ENCODE data around the gene LGI2.
"Not testable (repeated sequence)": the region's sequence is repeated elsewhere in the genome, so short reads cannot be mapped to it uniquely, and the experiment has no call there.

LGI2 gene

DNA sequence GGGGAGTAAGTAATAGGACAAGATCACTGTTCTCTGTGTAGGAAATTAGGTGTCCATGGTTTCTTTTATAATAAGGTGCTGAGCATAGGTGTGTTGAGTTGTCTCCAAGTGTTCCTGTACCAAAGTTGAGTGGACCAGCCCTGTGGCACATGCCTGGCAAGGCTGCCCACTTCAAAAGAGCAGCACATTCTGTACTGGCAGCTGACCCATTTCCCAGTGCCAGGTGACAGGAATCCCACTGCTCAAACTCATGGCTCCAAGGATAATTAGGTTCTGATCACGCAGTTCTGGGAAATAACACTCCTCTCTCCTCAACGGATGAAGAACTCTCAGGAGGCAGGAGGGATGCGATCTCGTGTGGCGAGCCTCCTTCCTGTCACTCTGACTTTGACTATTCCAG is 12.8 kb upstream of the LGI2 start:
- no peaks in the 10 kb centered on the region for H3K36me3 ChIP-seq (ENCODE audit: control insufficient read depth in 1 of 2, insufficient read depth in 2 of 2, low read length in 2 of 2)
- no peak overlapping the region for H3K27ac ChIP-seq (ENCODE audit: low read length)
- H3K9me3 ChIP-seq (ENCODE audit: control insufficient read depth in 1 of 2, low read length in 2 of 2): no peaks in the 10 kb centered on the region
- H3K27me3 ChIP-seq (ENCODE audit: low read depth, low read length): no peaks in the 10 kb centered on the region
- H3K4me3 ChIP-seq (ENCODE audit: low read depth in 1 of 2, low read length in 2 of 2): no peak overlapping the region
- H3K4me1 ChIP-seq (ENCODE audit: control insufficient read depth in 1 of 2, insufficient read depth in 2 of 2, low read length in 2 of 2): peaks cover 0 to 3% of the 10 kb centered on the region in 2 donors

DNA sequence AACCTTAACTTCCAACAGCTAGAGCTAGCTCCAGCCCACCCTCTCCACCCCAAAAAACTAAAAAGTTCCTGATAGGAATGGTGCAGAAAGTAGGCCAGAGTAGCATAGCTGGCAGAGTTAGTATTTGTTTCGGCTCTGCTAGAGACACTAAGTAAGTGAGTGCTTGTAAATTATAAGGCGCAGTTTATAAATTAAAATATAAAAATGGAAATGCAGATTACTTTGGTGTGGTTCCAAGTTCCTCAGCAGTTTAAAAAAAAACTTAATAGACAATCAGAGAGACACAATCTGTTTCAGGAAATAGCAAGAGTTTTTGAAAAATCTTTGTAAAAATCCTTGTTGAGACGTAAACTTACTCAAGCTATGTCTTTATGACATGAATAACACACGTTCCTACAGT is 2.8 kb upstream of the LGI2 start:
- no peak overlapping the region for H3K27ac ChIP-seq (ENCODE audit: low read length)
- no peaks in the 10 kb centered on the region for H3K9me3 ChIP-seq (ENCODE audit: control insufficient read depth in 1 of 2, low read length in 2 of 2)
- H3K4me3 ChIP-seq (ENCODE audit: low read depth in 1 of 2, low read length in 2 of 2): no peak overlapping the region
- H3K27me3 ChIP-seq (ENCODE audit: low read depth, low read length): peaks cover 13% of the 10 kb centered on the region
- H3K4me1 ChIP-seq (ENCODE audit: control insufficient read depth in 1 of 2, insufficient read depth in 2 of 2, low read length in 2 of 2): peaks cover 0 to 15% of the 10 kb centered on the region in 2 donors
- no peaks in the 10 kb centered on the region for H3K36me3 ChIP-seq (ENCODE audit: control insufficient read depth in 1 of 2, insufficient read depth in 2 of 2, low read length in 2 of 2)

DNA sequence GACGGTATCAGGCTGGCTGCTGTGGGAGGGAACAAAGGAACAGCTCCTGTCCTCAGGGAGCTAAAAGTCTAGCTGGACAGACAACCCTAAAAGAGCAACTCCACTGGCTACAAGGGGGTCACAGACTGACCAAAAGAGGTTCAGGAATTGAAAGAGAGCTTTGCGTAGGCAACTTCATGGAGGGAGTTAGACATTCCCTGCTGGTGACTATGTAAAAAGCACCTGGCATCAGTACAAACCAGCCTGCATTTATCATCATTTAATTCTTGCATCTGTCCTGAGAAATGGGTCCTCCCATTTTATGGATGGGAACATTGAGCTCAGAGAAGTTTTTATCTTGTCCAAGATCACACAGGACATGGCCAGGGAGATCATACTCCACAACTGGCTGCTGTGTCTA is 1.4 kb upstream of the LGI2 start:
- Histone ChIP-seq H3K4me3 (ENCODE audit: low read depth in 1 of 2, low read length in 2 of 2) (no peak overlapping the region), H3K27me3 (ENCODE audit: low read depth, low read length) (peaks cover 13% of the 10 kb centered on the region), H3K9me3 (ENCODE audit: control insufficient read depth in 1 of 2, low read length in 2 of 2) (no peaks in the 10 kb centered on the region), H3K36me3 (ENCODE audit: control insufficient read depth in 1 of 2, insufficient read depth in 2 of 2, low read length in 2 of 2) (no peaks in the 10 kb centered on the region), H3K4me1 (ENCODE audit: control insufficient read depth in 1 of 2, insufficient read depth in 2 of 2, low read length in 2 of 2) (peaks cover 0 to 15% of the 10 kb centered on the region in 2 donors), H3K27ac (ENCODE audit: low read length) (no peak overlapping the region)

DNA sequence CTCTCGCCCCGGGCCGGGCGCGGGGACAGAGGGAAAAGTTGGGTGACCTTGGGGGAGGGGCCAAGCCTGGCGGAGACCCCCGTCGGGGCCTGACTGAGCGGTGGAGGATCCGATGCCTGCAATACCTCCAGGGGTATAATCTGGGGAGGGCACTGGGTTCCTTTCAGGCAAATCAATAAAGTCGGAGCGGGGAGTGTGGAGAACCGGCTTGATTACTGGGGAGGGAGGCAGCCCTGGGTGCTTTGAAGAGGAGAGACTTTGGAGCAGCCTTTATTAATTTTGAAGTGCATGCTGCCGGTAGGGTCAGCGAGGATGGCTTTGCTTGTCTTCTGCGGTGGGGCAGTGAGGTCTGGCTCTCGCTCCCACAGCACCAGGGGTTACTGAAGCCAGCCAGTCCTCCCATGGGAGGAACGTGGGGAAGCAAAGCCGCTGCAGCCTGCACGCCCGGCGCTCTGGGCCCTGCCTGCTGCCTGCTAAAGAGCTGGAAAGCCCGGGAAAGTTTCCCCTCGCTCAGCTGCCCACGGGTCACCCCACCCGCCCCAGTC is 403 bp upstream of the LGI2 start:
- peaks cover 0 to 15% of the 10 kb centered on the region in 2 donors for H3K4me1 ChIP-seq (ENCODE audit: control insufficient read depth in 1 of 2, insufficient read depth in 2 of 2, low read length in 2 of 2)
- no peak overlapping the region for H3K27ac ChIP-seq (ENCODE audit: low read length)
- H3K27me3 ChIP-seq (ENCODE audit: low read depth, low read length): peaks cover 13% of the 10 kb centered on the region
- H3K4me3 ChIP-seq (ENCODE audit: low read depth in 1 of 2, low read length in 2 of 2): peak overlapping the region; percentile 38 to 55
- H3K9me3 ChIP-seq (ENCODE audit: control insufficient read depth in 1 of 2, low read length in 2 of 2): no peaks in the 10 kb centered on the region
- no peaks in the 10 kb centered on the region for H3K36me3 ChIP-seq (ENCODE audit: control insufficient read depth in 1 of 2, insufficient read depth in 2 of 2, low read length in 2 of 2)

DNA sequence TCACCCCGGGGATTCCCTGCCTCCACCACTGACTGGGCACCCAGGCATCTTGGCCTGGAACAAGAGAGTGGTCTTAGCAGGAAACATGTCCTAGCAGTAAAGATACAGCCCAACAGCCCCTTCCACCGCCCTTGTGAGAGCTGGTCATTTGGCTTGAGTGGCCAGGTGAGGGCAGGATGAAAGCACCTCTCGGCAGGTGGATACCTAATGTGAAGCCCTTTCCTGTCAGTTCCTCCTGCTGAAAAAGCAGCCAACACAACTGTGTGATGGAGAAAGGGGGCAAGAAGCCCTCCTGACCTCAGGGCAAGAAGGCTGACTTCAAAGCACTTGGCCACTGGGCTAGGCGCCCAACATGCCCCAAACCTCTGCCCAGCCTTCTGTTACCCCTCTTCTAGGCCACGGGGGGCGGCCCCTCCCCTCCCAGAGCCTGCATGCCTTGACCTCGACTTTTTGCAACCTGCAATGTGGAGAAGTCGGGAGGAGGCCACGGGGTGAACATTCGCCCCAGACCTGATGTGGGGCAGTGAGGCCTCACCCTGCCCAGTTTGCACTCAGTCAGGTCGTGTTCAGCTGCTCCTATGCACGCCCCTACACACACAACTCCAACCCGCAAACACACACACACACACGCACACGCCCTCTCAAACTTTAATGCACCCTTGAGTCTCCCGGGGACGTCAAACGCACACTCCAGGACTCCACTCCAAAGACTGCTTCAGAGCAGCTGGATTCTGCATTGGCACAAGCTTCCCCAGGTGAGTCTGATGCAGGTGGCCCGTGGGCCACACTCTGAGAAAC is 1.1 kb downstream of the LGI2 start:
- peaks cover 0 to 15% of the 10 kb centered on the region in 2 donors for H3K4me1 ChIP-seq (ENCODE audit: control insufficient read depth in 1 of 2, insufficient read depth in 2 of 2, low read length in 2 of 2)
- peak overlapping the region; percentile 37 to 68 for H3K4me3 ChIP-seq (ENCODE audit: low read depth in 1 of 2, low read length in 2 of 2)
- H3K36me3 ChIP-seq (ENCODE audit: control insufficient read depth in 1 of 2, insufficient read depth in 2 of 2, low read length in 2 of 2): no peaks in the 10 kb centered on the region
- no peaks in the 10 kb centered on the region for H3K9me3 ChIP-seq (ENCODE audit: control insufficient read depth in 1 of 2, low read length in 2 of 2)
- peaks cover 13% of the 10 kb centered on the region for H3K27me3 ChIP-seq (ENCODE audit: low read depth, low read length)
- no peak overlapping the region for H3K27ac ChIP-seq (ENCODE audit: low read length)

DNA sequence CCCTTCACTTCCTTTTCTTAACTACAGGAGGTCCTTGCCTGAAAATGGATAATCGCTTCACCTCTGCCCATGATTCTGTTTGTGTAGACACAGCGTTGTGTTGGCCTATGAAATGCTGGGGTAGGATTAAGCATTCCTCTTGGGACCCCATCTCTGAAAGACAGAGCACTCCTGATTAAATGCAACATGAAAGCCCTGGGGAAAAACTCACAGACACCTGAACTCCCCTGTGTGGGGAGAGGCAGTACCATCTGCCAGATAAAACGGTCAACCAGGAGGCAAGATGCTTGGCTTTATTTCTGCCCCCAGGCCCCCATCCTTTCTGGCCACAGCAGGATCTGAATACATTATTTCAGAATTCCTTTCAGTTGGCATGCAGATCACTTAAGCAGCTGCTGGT is 1.9 kb downstream of the LGI2 start:
- Histone ChIP-seq H3K27me3 (ENCODE audit: low read depth, low read length) (peaks cover 13% of the 10 kb centered on the region), H3K4me1 (ENCODE audit: control insufficient read depth in 1 of 2, insufficient read depth in 2 of 2, low read length in 2 of 2) (peaks cover 0 to 15% of the 10 kb centered on the region in 2 donors), H3K36me3 (ENCODE audit: control insufficient read depth in 1 of 2, insufficient read depth in 2 of 2, low read length in 2 of 2) (no peaks in the 10 kb centered on the region), H3K27ac (ENCODE audit: low read length) (no peak overlapping the region), H3K9me3 (ENCODE audit: control insufficient read depth in 1 of 2, low read length in 2 of 2) (no peaks in the 10 kb centered on the region), H3K4me3 (ENCODE audit: low read depth in 1 of 2, low read length in 2 of 2) (no peak overlapping the region)

DNA sequence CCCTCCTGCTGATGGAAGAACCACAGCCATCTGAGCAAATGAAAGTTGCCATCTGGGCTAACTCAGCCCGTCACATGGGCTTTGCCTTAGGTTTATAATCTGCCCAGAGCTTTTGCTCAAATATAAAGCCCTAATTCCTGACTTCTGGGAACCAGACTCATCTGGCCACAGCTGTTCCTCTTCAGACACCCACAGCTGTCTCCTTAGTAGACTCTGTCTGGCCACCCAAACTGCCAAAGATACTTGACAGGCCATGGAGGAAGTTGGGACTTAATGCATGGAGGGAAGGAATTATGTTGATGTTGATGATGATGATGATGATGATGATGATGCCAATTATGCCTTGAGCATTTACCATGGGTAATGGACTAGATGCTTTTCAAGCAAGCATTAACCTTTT is 8.0 kb downstream of the LGI2 start:
- Histone ChIP-seq H3K36me3 (ENCODE audit: control insufficient read depth in 1 of 2, insufficient read depth in 2 of 2, low read length in 2 of 2) (peaks cover 0 to 8% of the 10 kb centered on the region in 2 donors), H3K9me3 (ENCODE audit: control insufficient read depth in 1 of 2, low read length in 2 of 2) (no peaks in the 10 kb centered on the region), H3K27me3 (ENCODE audit: low read depth, low read length) (no peaks in the 10 kb centered on the region), H3K4me3 (ENCODE audit: low read depth in 1 of 2, low read length in 2 of 2) (no peak overlapping the region), H3K4me1 (ENCODE audit: control insufficient read depth in 1 of 2, insufficient read depth in 2 of 2, low read length in 2 of 2) (no peaks in the 10 kb centered on the region), H3K27ac (ENCODE audit: low read length) (no peak overlapping the region)

DNA sequence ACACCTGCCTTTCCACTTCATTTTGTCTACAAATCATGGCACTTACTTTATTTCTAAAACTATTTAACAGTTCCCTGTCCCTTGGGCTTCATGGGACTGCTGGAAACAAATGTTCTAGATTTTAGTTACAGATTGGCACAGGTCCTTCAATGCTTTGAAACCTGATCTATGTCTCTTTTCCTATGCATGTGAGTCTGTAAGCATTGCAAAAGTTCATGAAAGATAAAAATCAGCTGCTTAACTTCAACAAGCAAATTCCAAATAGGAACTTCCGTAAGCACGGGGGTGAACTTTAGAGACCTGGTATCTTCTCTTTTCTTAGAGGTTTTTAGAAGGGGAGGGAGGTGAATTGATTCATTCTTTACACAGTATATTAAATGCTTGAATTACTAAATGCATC is 9.5 kb downstream of the LGI2 start:
- H3K9me3 ChIP-seq (ENCODE audit: control insufficient read depth in 1 of 2, low read length in 2 of 2): no peaks in the 10 kb centered on the region
- peaks cover 0 to 8% of the 10 kb centered on the region in 2 donors for H3K36me3 ChIP-seq (ENCODE audit: control insufficient read depth in 1 of 2, insufficient read depth in 2 of 2, low read length in 2 of 2)
- H3K4me1 ChIP-seq (ENCODE audit: control insufficient read depth in 1 of 2, insufficient read depth in 2 of 2, low read length in 2 of 2): no peaks in the 10 kb centered on the region
- H3K27me3 ChIP-seq (ENCODE audit: low read depth, low read length): no peaks in the 10 kb centered on the region
- H3K4me3 ChIP-seq (ENCODE audit: low read depth in 1 of 2, low read length in 2 of 2): no peak overlapping the region
- H3K27ac ChIP-seq (ENCODE audit: low read length): no peak overlapping the region

DNA sequence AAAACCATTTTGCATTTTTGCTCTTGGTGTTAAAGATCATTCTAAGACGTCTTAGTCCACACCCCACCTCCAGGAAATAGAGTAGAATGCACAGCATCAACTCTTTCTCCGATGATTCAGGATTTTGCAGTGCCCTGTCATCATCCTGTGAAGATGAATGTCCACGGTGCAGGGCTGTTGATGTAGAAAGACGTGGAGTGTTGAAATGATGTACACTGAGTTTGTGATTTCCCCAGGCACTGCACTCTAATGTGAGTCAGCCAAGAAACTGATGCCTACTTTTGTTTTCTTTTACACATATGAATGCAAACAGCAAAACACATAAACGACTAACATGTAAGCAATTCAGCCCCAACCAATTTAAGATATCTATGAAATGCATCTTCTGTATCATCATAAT is 10.5 kb downstream of the LGI2 start:
- Histone ChIP-seq H3K27ac (ENCODE audit: low read length) (no peak overlapping the region), H3K36me3 (ENCODE audit: control insufficient read depth in 1 of 2, insufficient read depth in 2 of 2, low read length in 2 of 2) (peaks cover 0 to 8% of the 10 kb centered on the region in 2 donors), H3K4me1 (ENCODE audit: control insufficient read depth in 1 of 2, insufficient read depth in 2 of 2, low read length in 2 of 2) (no peaks in the 10 kb centered on the region), H3K27me3 (ENCODE audit: low read depth, low read length) (no peaks in the 10 kb centered on the region), H3K9me3 (ENCODE audit: control insufficient read depth in 1 of 2, low read length in 2 of 2) (no peaks in the 10 kb centered on the region), H3K4me3 (ENCODE audit: low read depth in 1 of 2, low read length in 2 of 2) (no peak overlapping the region)

DNA sequence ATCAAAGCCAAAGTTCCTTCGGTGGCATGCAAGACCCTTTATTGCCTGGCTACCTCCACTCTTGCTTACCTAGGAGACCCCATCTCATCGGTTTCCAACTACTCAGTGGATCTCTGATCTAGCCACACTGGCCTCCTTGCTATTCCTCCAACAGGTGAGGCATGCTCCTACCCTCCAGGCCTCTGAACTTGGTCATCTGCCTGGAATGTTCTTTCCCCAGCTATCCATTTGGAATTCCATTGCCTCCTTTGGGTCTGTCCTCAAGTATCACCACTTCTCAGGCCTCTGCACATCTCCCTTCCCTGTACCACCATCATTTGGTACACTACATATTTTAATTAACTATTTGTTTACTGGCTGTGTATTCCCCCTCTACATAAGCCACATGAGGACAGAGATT is 11.2 kb downstream of the LGI2 start:
- Histone ChIP-seq H3K9me3 (ENCODE audit: control insufficient read depth in 1 of 2, low read length in 2 of 2) (no peaks in the 10 kb centered on the region), H3K27me3 (ENCODE audit: low read depth, low read length) (no peaks in the 10 kb centered on the region), H3K4me1 (ENCODE audit: control insufficient read depth in 1 of 2, insufficient read depth in 2 of 2, low read length in 2 of 2) (no peaks in the 10 kb centered on the region), H3K4me3 (ENCODE audit: low read depth in 1 of 2, low read length in 2 of 2) (no peak overlapping the region), H3K36me3 (ENCODE audit: control insufficient read depth in 1 of 2, insufficient read depth in 2 of 2, low read length in 2 of 2) (peaks cover 0 to 8% of the 10 kb centered on the region in 2 donors), H3K27ac (ENCODE audit: low read length) (no peak overlapping the region)

DNA sequence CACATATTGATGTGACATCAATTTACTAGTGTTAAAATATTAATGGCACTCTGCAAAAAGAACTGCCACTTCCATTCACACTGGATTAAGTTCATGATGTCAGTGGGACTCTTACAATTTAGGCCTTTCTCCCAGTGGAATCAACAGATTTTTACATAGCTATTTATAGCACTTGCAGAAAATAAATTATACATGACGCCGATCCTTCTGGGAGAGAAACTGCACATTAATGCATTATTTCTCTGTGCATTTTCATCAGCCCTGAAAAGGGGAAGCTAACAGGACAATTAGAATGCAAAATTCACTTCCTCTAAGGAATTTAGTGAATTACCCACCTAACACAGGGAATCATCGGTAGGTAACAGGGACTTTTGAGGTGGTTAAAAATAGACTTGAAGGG is 15.7 kb downstream of the LGI2 start:
- Histone ChIP-seq H3K27me3 (ENCODE audit: low read depth, low read length) (no peaks in the 10 kb centered on the region), H3K27ac (ENCODE audit: low read length) (no peak overlapping the region), H3K36me3 (ENCODE audit: control insufficient read depth in 1 of 2, insufficient read depth in 2 of 2, low read length in 2 of 2) (no peaks in the 10 kb centered on the region), H3K9me3 (ENCODE audit: control insufficient read depth in 1 of 2, low read length in 2 of 2) (no peaks in the 10 kb centered on the region), H3K4me3 (ENCODE audit: low read depth in 1 of 2, low read length in 2 of 2) (no peak overlapping the region), H3K4me1 (ENCODE audit: control insufficient read depth in 1 of 2, insufficient read depth in 2 of 2, low read length in 2 of 2) (peaks cover 0 to 11% of the 10 kb centered on the region in 2 donors)

DNA sequence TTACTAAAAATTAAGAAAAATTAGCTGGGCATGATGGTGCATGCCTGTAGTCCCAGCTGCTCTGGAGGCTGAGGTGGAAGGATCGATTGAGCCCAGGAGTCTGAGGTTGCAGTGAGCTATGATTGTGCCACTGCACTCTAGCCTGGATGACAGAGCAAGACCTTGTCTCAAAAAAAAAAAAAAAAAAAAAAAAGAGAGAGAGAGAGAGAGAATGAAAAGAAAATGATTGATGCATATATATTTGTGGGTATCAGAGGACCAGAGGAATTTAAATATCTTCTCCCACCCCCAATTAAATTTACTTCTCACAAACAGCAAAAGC is 16.1 kb downstream of the LGI2 start:
- not testable (repeated sequence) for H3K4me3 ChIP-seq (ENCODE audit: low read depth in 1 of 2, low read length in 2 of 2); H3K27ac ChIP-seq (ENCODE audit: low read length); H3K27me3 ChIP-seq (ENCODE audit: low read depth, low read length); H3K9me3 ChIP-seq (ENCODE audit: control insufficient read depth in 1 of 2, low read length in 2 of 2); H3K36me3 ChIP-seq (ENCODE audit: control insufficient read depth in 1 of 2, insufficient read depth in 2 of 2, low read length in 2 of 2)
- H3K4me1 ChIP-seq (ENCODE audit: control insufficient read depth in 1 of 2, insufficient read depth in 2 of 2, low read length in 2 of 2): peaks cover 0 to 11% of the 10 kb centered on the region in 2 donors

Measured in muscle layer of duodenum (tissue), 2 donors.